Left hindlimb (tissue), 1 donor: ENCODE data around the gene NEDD4L.
"Not testable (repeated sequence)": the region's sequence is repeated elsewhere in the genome, so short reads cannot be mapped to it uniquely, and the experiment has no call there.

Source experiments
- DNase-seq: peaks from one replicate; pipeline ENCODE4 v3.0.0-alpha.2; 2018

NEDD4L gene

DNA sequence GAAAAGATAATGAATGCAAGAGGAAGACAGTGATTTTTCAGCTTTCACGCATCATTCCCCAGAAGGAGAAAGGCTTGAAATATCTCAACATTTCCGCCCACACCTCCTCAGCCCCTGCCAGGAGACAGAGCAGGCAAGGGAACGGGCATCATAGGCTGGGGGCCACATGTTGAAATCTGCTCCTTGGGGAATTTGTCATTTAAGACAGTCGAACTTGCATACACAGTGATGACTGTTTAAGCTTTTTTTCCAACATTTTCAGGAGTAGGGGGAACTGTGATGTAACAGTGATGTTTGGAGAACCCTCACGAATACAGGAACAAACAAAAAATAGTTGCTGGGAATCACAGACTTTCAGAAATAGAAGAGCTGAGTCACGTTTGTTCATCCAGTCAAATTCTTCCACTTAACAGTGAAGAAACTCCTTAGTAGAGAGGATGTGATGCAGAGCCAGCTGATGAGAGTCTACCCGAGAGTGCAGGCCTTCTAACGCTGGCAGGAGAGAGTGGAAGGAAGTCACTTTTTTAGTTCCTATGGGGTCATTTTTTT, 318.1 kb downstream of the NEDD4L start:
- DNase-seq: no peak

DNA sequence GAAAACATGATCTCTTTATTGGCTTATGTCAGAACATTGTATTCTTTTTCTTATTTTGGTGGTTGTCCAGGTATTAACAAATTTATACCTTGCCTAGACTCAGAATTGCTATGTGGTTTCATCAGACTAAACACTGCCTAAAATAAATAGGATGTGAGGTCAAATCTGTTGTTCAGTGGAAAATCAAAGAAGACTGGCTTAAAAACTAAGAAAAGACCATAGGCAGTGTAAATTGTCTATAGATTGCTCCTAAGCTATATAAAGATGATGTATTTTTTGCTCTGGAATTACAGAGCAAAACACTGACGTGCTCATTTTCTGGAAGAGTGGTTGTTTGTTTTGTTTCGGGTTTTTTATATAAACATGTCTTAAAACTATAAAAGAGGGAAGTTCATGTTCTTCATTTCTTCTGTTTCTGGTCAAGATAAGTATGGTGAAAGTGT, 318.8 kb downstream of the NEDD4L start:
- no peak for DNase-seq

DNA sequence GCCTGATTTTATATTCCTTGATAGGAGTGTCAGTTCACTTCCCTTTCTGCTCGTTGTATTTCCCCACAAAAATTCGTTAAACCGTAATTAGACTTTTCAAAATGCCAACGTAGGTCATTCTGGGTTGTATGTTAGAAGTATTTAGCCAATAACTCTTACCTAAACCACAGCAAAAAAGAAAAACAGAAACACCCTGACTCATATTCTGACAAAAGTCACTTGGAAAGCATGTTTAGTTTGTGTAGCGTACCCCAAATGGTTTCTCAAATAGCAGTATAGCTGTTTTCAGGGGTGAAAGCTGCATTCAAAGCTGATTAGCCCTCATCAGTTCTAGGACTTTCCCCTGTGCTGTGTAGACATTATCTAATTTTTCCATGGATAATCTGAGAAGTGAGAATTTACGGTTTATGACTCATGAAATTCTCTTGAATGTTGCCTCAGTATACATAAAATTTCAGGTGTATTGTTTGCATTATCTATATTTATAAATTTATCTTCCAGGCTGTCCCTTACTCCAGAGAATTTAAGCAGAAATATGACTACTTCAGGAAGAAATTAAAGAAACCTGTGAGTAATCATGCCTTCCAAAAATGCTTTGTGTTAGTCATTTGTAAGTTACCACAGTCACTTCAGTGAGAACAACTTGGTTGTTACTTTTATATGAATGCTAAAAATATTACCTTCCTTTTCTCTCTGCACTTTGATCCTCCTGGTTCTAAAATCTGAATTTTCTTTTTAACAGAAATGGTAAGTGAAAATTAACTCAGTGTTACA, 319.9 kb downstream of the NEDD4L start:
- DNase-seq: no peak

DNA sequence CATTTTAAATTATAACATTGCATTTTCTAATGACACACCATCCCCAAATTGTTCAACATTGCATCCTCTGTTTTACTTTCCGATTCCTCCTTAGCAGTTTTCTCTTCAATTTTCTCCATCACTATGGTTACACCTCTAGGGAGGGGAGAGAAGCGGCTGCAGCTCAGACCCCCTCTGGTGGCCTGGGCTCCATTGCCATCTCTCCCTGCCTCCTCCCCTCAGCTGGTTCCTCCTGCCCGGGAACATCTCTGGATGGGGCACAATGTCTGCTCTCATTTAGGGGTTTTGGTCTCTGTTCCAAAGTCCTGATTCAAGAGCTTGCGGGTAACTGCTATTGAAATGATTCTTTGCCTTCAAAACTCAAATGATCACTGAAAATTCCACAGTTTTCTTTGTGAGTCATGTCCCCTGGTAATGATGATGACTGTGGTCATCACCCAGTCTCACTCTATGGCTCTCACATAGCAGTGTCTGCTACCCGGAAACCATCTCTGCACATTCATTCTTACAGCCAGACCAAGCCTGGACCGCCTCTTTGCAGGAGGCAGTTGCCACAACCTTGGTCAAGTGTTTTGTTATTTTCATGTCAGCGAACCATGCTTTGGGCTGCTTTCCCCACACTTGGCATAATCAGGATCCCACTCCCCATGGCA, 321.0 kb downstream of the NEDD4L start:
- DNase-seq: no peak

DNA sequence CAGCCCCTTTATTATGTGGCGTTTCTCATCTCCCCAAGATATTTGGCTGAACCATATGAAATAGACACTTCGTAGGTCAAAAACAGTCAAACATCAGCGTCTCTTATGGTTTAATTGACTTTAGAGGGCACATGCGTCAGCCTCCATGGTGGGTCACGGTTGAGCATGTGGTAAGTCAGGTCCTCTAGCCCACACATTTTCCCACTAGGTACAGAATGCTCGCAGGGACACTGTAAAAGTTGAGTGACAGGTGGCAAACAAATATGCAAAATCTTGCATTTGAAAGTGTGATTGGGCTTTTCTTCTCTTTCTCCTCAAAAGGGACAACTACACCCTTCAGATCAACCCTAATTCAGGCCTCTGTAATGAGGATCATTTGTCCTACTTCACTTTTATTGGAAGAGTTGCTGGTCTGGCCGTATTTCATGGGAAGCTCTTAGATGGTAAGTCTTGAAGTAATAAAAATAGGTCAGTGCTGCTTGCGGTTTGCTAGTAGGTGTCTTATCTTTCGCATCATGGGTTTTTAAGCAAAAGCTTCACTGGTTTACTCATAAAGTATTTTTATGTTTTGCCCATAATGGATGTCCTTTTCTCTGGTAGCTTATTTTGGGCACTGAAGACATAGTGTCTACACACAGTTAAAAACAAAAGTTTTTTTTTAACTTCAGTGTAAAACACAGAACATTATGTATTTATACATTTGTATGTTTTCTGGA, 323.6 kb downstream of the NEDD4L start:
- DNase-seq: no peak

DNA sequence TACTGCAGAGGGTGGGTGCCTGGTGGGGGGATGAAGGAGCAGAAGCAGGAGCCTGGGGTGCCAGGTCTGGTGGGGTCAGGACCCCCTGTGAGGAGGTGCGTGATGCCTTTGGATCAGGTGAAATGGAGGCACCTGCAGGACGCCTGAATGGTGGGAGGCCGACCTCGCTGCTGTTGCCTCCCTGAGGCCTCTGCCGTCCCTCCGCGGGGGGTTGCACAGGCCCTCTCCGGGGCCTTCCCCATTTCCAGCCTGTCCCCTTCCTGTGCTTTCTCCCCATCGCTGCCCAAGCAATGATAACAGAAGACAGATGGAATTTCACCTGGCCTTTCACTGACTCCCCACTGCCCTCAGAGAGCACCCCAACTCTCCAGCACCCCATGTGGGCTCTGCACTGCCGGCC, 325.6 kb downstream of the NEDD4L start:
- DNase-seq: no peak

DNA sequence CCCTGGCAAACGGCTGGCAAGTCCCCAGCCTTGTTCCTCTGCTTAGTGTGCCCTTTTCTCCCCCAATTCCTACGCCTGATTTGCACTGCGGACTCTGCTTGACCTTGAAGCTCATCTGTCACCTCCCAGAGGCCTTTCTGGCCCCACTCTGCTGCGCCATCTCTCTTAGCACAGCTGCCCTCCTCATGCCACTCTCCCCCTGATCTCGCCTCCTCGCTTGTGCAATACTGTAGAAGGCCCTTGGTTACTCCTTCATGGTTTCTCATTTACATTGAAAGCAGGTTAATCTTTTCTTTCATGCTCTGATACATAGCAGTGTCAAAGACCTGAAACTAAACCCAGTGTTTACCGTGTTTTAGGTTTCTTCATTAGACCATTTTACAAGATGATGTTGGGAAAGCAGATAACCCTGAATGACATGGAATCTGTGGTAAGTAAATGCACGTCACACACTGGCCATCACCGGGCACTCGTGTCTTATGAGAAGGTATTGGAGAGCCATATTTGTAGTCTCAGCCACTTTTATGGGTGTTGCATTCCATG, 326.1 kb downstream of the NEDD4L start:
- no peak for DNase-seq

DNA sequence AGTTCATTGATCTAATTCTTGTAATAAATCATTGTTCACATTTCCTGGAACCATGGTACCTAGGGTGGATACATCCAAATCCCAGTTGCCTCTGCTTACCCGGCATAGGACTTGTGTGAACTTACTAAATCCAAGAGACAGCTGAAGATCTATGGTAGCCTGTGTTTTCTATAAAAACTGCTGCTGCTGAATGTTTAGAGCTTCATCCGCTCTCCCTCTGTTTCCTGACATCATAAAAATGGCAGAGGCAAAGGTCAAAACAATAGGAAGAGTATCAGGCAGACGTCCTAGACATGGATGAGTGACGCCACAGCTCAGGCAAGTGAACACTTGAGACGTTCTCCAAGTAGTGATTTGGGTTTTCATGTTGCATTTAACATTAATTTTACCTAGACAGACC, 326.6 kb downstream of the NEDD4L start:
- no peak for DNase-seq

DNA sequence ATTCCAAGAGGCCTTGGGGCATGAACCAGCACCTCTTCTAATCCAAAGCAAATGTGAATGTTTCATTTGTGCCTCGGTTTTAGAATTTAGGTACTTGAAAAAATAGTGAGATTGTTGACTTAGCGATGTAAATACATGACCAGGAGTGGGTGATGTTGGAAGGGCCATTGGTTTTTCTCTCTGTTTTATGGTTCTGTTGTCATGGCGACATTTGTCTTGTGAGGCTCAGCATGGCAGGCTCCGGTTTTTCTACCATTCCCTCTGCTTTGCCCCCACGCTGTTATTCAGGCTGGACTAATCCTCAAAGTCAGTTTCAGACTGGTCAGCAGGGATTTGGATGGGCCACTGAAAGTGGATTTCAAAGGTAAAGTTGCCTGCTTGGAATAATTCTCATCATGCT, 329.5 kb downstream of the NEDD4L start:
- no peak for DNase-seq

DNA sequence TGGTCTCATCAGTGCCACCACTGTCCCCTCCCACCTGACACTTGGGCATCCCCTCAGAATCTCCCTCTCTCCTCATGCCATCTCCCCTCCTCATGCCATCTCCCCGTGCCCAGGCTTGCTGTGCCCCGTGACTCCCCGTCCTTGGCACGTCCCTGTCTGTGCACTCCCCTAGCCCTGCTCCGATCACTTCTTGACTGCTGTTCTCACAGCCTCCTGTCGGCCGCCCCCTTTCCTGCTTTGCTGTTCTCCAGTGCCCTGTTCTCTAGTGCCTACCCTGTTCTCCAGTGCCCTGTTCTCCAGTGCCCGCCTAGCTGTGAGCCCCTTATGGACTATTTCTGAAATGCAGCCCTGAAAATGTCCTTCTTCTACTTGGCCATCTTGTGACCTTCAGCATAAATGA, 331.0 kb downstream of the NEDD4L start:
- no peak for DNase-seq

DNA sequence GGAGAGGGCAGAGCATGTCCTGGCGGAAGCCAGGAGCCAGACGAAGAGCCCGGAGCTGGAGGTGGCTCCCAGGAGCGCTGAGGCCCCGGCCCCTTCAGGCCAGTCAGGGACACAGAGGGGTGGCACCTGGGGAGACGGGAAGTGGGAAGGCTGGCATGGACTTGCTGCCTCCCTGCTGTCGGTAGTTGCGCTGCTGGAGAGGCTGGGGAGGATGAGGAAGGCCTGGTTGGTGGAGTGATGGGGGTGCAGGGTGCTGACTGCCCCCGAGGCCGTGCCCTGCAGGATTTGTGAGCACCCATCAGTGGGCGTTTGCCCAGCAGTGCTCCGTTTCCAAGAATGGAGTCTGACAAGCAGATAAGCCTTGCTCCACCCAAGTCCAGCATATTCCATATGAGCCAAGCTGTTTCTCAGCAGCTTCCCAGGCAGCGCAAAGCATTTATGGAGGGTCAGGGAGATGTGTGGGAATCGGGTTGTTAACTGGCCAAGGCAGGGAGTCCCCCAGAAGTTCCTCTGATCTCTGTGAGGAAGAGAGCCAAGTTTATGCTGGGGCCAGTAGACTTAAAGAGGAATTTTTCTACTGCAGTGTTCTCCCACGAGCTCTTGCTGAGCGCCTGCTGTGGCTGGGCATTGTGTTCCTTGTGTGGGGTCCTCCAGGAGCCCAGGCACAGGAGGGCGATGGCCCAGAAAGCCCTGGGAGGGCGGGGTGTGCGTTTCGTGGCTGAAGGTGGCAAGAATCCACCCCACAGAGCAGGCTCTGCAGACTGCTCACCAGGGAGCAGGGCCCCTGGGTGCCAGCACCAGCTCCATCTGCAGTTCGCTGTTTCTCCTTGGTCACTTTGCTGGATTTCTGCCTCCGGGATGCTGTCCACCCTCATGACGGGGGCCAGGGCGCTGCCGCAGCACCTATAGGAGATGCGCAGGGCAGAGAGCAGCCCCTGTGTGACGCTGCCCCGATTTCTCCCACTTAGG, 334.7 kb downstream of the NEDD4L start:
- no peak for DNase-seq

DNA sequence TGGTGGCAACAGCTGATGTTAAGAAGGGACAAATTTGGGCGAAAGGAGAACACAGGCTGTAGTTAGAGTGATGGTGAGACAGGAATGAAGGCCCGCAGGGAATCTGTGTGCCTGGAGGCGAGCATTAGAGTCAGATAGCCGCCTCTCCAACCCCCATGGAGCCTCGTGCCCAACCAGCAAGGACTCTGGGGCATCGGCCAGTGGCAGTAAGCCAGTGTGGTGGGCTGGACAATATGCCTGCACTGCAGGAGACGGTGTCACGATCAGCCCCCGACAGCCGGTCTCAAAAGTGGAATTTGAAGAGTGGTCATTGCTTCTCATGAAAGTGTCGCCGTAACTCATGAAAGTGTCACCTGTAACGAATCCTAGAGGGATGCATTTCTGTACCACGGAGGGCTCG, 335.4 kb downstream of the NEDD4L start:
- DNase-seq: no peak

DNA sequence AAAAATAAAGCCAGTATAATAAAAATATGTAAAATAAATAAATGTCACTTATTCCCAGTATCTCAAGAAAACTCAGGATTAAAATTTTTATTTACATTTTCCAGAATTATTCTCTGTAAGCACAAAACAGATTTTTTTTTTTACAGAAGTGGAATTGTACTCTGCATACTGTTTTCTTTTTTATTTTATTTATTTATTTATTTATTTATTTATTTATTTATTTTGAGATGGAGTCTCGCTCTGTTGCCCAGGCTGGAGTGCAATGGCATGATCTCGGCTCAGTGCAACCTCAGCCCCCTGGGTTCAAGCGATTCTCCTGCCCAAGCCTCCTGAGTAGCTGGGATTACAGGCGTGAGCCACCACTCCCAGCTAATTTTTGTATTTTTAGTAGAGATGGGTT, 336.1 kb downstream of the NEDD4L start:
- not testable (repeated sequence) for DNase-seq

DNA sequence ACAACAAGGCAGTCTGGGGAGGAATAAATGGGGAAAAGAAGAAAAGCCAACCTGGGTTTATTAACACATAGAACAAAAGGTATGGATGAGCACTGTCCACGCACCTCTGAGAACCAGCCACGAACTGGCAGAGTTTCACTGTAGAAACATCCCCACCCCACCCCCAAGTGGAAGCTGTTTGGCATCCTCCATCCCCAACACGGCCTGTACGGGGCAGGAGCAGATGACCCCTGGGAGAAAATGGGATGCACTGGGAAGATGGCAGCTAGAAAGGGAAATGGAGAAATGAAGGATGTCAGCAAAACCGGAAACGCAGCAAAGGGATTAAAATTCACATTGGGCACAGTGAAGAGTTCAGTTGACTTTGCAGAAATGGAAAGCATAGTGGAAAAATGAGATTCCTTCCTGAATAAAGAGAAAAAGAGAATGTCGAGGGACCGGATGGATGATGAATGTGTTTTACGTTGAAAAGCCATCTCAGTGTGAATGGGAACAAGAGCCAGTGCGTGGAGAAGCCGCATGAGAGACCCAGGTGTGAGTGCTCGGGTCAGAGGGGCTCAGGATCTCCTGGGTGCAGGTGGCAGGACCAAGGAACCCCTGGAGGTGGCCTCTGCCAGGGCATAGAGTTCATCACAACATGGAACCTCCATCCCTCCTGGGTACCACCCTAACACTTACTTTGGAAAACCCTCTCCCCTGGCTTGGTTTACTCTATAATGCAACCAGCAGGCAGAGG, 337.8 kb downstream of the NEDD4L start:
- DNase-seq: no peak

DNA sequence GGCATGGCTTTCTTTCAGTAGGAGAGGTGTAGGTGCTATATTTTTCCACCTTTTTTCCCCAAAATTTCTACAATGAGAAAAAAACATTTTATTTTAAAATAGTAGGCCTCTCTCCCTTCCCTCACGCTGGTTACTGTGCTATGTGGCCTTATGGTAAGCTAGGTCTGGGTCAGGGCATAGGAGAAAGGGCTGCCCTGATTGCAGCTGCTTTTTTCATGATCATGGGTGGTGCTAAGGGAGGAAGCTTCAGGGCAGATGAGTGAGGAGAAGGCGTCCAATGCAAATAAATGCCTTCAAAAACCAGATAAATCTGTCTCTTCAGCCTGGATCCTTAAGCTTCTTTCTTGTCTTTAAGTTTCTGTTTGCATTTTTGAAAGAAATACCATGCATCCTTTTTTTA, 338.4 kb downstream of the NEDD4L start:
- DNase-seq: no peak

DNA sequence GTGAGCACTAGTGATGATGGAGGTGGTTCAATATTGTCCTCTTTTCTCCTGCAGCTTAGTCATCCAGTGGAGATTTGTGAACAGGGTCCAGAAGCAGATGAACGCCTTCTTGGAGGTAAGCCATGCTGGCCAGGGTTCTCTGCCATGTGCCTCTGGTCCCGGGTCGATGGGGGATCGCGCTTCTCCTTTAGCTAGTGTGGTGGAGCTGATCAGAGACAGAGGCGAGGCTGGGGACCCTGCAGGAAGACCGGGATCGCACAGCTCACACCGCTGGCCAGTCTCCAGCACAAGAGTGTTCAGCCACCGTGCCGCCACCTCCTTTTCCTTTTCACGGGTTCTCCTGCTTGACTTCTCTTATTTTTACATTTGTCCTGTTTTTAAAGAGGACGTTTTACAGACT, 341.4 kb downstream of the NEDD4L start:
- DNase-seq: no peak

DNA sequence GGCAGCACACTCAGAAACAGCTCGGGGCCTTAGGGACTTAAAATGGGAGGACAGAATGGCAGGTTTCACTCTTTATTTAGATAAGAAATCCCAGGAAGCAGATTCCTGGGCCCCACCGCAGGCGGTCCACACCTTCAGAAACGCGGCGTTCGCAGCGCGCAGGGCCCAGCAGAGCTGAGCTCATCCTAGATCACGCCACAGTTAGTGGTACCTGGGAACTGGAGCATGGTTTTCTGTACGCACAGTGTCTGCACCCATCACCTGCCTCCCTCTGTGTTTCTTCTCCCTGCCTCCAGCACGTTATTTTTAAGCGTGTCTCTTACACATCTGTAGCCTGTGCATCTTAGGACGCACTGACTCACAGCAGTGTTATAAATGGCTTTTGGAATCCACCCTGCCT, 342.8 kb downstream of the NEDD4L start:
- DNase-seq: no peak

DNA sequence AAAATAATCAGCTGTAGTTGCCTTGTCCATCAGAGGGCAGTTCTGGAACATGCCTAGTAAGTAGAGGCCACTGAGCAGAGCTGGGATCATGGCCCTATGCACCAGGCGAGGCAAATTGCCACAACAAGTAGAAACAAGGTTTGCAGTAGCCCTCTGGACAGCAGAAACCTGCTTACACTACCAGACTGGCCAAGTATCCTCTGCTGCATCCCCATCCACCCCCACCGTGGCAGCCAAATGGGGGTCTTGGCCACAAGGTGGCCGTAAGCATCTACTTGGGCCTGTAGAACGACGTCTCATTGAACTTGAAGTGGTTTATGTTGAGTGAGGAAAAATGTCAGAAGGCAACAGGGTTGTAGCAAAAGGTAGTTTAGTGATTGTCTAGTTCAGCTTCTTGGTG, 343.7 kb downstream of the NEDD4L start:
- DNase-seq: no peak

DNA sequence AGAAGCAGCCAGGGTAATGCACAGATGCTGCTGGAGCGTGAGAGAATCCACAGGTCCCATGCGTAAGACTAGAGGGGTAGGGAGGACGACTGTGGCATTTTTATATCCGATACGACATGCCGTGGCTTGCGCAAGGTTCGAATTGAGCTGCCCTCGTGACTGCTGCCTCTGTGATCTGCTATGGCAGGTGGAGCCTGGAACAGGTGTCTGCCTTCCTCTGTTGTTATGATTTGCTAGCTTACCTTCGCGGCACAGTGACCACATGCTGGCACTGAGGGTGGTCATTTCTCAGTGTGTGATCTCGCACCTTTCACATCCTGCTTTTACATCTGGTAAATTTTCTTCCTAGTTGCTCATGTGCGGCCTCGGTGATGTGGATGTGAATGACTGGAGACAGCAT, 344.7 kb downstream of the NEDD4L start:
- DNase-seq: no peak

DNA sequence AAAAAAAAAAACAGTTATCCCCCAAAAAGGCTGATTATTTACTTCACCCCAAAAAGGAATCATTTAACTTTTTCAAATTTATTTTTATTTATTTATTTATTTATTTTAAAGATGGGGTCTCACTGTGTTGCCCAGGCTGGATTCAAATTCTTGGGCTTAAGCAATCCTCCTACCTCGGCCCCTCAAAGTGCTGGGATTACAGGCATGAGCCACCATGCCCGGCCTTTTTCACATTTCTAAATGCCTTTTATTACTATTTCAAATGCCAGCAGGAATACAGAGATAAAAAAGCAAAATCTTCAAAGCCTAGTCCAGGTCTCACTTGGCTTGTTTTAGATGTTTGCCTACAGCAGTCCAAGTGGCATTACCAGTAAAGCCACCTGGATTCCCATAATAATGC, 345.7 kb downstream of the NEDD4L start:
- no peak for DNase-seq

DNA sequence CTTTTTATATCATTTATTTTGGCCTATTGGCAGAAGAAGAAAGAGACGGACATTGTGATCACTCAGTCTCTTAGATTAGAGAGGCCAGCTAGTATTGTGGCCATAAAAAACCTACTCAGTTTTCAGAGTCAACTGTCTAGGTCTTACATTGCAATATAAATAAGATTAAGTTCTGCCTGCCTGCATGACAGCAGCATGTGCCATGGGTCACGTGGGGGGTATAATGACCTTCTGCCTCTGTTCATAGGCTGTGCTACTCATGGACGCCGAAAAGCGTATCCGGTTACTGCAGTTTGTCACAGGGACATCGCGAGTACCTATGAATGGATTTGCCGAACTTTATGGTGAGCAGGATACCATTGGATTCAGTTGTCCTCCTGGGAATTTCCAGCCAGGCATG, 346.4 kb downstream of the NEDD4L start:
- no peak for DNase-seq
